Measurements from ENCODE around the gene UBE2J1. TPM values are rescaled to one million over a fixed set of nuclear protein-coding genes. Genes with fewer than 3 reads are reported as not detected.
A peak's percentile ranks its signal among the peaks of the same experiment; 100 is the strongest.
"Not testable (repeated sequence)": the region's sequence is repeated elsewhere in the genome, so short reads cannot be mapped to it uniquely, and the experiment has no call there.

The UBE2J1 gene
- polyA plus RNA-seq, 2 donors, result 17.3 to 19.4 TPM

DNA sequence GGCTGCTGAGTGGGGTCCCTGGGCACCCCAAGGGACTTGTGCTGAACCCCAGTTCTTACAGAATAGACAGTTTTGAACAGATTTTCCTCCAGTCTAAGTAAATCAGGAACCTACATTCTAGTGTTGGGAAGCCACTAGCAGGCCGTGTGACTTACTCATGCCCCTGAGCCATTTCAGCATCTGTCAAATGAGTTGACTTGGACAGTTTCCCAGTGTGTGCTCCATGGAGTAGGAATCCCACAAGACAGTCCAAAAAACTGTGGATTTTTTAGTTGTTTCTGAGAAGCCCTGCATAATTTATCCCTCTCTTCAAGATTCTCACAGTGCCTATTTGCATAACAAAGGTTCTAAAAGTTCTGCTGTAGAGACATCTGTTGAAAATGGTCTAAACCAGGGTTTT lies 39.5 kb downstream of the UBE2J1 start:
- Histone ChIP-seq H3K4me3 (ENCODE audit: low read depth in 1 of 2, low read length in 2 of 2) (no peak overlapping the region), H3K36me3 (ENCODE audit: control insufficient read depth in 2 of 2, insufficient read depth in 2 of 2, low read length in 1 of 2) (peaks cover 0 to 3% of the 10 kb centered on the region in 2 donors), H3K9me3 (ENCODE audit: control insufficient read depth in 2 of 2, insufficient read depth in 1 of 2, low read depth in 1 of 2, low read length in 1 of 2) (no peaks in the 10 kb centered on the region), H3K27ac (ENCODE audit: low read depth in 2 of 2, low read length in 1 of 2) (peak overlapping the region in 1 of 2 donors; percentile 14), H3K27me3 (ENCODE audit: control insufficient read depth in 1 of 2, insufficient read depth in 2 of 2, low read length in 2 of 2) (no peaks in the 10 kb centered on the region), H3K4me1 (ENCODE audit: control insufficient read depth in 2 of 2, insufficient read depth in 2 of 2, low read length in 1 of 2) (peaks cover 4 to 8% of the 10 kb centered on the region in 2 donors)
- WGBS, 2 donors, result 16 to 23% methylated on average over 1 of the region's 1 CpG

GRCh38 chr6:89311853-89312531 lies 40.5 kb downstream of the UBE2J1 start:
- peaks cover 0 to 3% of the 10 kb centered on the region in 2 donors for H3K36me3 ChIP-seq (ENCODE audit: control insufficient read depth in 2 of 2, insufficient read depth in 2 of 2, low read length in 1 of 2)
- peak overlapping the region; percentile 11 to 53 for H3K27ac ChIP-seq (ENCODE audit: low read depth in 2 of 2, low read length in 1 of 2)
- no peaks in the 10 kb centered on the region for H3K27me3 ChIP-seq (ENCODE audit: control insufficient read depth in 1 of 2, insufficient read depth in 2 of 2, low read length in 2 of 2)
- peaks cover 4 to 8% of the 10 kb centered on the region in 2 donors for H3K4me1 ChIP-seq (ENCODE audit: control insufficient read depth in 2 of 2, insufficient read depth in 2 of 2, low read length in 1 of 2)
- H3K4me3 ChIP-seq (ENCODE audit: low read depth in 1 of 2, low read length in 2 of 2), result no peak overlapping the region
- no peaks in the 10 kb centered on the region for H3K9me3 ChIP-seq (ENCODE audit: control insufficient read depth in 2 of 2, insufficient read depth in 1 of 2, low read depth in 1 of 2, low read length in 1 of 2)
- WGBS, 2 donors, result 30 to 31% methylated on average over 9 of the region's 9 CpGs

- Histone ChIP-seq H3K27ac (ENCODE audit: low read depth in 2 of 2, low read length in 1 of 2) (peak overlapping the region in 1 of 2 donors; percentile 11), H3K4me3 (ENCODE audit: low read depth in 1 of 2, low read length in 2 of 2) (no peak overlapping the region), H3K4me1 (ENCODE audit: control insufficient read depth in 2 of 2, insufficient read depth in 2 of 2, low read length in 1 of 2) (peaks cover 4 to 8% of the 10 kb centered on the region in 2 donors), H3K36me3 (ENCODE audit: control insufficient read depth in 2 of 2, insufficient read depth in 2 of 2, low read length in 1 of 2) (peaks cover 0 to 3% of the 10 kb centered on the region in 2 donors), H3K27me3 (ENCODE audit: control insufficient read depth in 1 of 2, insufficient read depth in 2 of 2, low read length in 2 of 2) (no peaks in the 10 kb centered on the region), H3K9me3 (ENCODE audit: control insufficient read depth in 2 of 2, insufficient read depth in 1 of 2, low read depth in 1 of 2, low read length in 1 of 2) (no peaks in the 10 kb centered on the region)
- 27 to 29% methylated on average over 4 to 5 of the region's 5 CpGs for WGBS, 2 donors
These were observed 41.0 kb downstream of the UBE2J1 start for GRCh38 chr6:89311530-89311852.

DNA sequence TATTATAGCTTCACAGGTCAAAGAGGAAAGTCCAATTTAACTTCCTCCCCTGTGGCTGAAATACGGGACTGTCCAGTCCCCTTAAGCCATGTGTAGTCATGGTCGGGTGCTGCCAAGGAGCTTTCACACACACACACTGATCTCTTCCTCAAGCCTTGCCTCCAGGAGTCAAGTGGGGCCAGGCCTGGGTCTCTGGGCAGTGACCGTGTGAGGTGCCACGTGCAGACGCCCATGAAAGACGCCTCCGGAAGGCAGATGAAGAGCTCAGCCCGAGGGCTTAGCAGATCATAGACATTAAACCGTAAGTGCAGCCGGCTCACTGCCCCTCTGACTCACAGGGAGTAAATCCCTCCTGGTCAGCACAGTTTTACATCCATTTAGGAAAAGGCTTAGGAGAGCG lies 41.6 kb downstream of the UBE2J1 start:
- WGBS, 2 donors, result 45 to 59% methylated on average over 11 of the region's 11 CpGs
- H3K27ac ChIP-seq (ENCODE audit: low read depth in 2 of 2, low read length in 1 of 2), result no peak overlapping the region
- H3K36me3 ChIP-seq (ENCODE audit: control insufficient read depth in 2 of 2, insufficient read depth in 2 of 2, low read length in 1 of 2), result peaks cover 0 to 3% of the 10 kb centered on the region in 2 donors
- H3K4me3 ChIP-seq (ENCODE audit: low read depth in 1 of 2, low read length in 2 of 2), result no peak overlapping the region
- H3K27me3 ChIP-seq (ENCODE audit: control insufficient read depth in 1 of 2, insufficient read depth in 2 of 2, low read length in 2 of 2), result no peaks in the 10 kb centered on the region
- H3K4me1 ChIP-seq (ENCODE audit: control insufficient read depth in 2 of 2, insufficient read depth in 2 of 2, low read length in 1 of 2), result peaks cover 4 to 8% of the 10 kb centered on the region in 2 donors
- no peaks in the 10 kb centered on the region for H3K9me3 ChIP-seq (ENCODE audit: control insufficient read depth in 2 of 2, insufficient read depth in 1 of 2, low read depth in 1 of 2, low read length in 1 of 2)

DNA sequence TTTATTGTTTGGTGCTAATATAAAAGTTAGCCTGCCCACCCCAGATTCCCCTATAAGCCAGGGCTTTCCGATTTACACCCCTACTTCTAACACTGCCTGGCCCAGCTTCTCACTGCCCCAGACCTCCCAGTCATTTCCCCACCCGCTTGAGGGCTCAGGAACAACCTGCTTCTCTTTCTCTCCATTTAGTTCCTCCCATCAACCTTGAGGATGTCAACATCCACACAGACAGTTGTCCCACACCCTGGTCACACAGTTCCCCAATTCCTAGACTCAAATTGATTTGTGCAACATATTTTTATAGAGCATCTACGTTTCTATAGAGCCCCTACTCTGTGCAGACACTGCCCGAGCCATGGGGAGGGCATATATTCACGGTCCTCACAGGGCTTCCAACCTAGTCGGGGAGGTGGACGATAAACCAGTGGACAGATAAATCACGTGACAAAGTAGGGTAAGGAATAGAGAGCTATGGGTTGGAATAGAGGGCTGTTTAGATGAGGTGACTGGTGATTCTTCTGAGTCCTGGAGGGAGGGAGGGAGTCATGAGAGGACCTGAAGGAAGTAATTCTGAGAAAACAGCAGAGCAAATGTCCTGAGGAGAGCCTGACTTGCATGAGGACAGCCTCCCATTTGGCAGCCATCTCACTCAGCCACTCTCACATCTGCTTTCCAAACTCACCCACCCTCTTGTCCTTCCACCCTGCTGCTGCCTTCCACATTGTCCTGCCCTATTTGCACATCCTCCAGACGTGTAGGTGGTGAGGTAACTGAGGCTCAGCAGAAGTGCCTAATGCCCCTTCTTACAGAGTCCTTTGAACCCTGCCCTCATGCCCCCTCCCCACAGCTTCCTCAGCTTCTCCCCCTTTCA lies 43.8 kb downstream of the UBE2J1 start:
- no peak overlapping the region for H3K4me3 ChIP-seq (ENCODE audit: low read depth in 1 of 2, low read length in 2 of 2)
- H3K36me3 ChIP-seq (ENCODE audit: control insufficient read depth in 2 of 2, insufficient read depth in 2 of 2, low read length in 1 of 2), result no peaks in the 10 kb centered on the region
- no peak overlapping the region for H3K27ac ChIP-seq (ENCODE audit: low read depth in 2 of 2, low read length in 1 of 2)
- H3K4me1 ChIP-seq (ENCODE audit: control insufficient read depth in 2 of 2, insufficient read depth in 2 of 2, low read length in 1 of 2), result peaks cover 4 to 8% of the 10 kb centered on the region in 2 donors
- 84 to 85% methylated on average over 9 of the region's 9 CpGs for WGBS, 2 donors
- H3K27me3 ChIP-seq (ENCODE audit: control insufficient read depth in 1 of 2, insufficient read depth in 2 of 2, low read length in 2 of 2), result no peaks in the 10 kb centered on the region
- no peaks in the 10 kb centered on the region for H3K9me3 ChIP-seq (ENCODE audit: control insufficient read depth in 2 of 2, insufficient read depth in 1 of 2, low read depth in 1 of 2, low read length in 1 of 2)

DNA sequence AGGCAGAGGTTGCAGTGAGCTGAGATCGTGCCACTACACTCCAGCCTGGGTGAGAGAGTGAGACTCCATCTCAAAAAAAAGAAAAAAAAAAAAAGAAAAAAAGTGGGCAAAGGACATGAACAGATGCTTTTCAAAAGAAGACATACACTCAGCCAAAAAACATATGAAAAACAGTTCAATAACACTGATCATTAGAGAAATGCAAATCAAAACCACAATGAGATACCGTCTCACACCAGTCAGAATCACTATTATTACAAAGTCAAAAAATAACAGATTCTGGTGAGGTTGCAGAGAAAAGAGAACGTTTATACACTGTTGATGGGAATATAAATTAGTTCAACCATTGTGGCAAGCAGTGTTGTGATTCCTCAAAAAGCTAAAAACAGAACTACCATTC lies 48.0 kb downstream of the UBE2J1 start:
- H3K36me3 ChIP-seq (ENCODE audit: control insufficient read depth in 2 of 2, insufficient read depth in 2 of 2, low read length in 1 of 2); H3K4me3 ChIP-seq (ENCODE audit: low read depth in 1 of 2, low read length in 2 of 2); H3K4me1 ChIP-seq (ENCODE audit: control insufficient read depth in 2 of 2, insufficient read depth in 2 of 2, low read length in 1 of 2); H3K27me3 ChIP-seq (ENCODE audit: control insufficient read depth in 1 of 2, insufficient read depth in 2 of 2, low read length in 2 of 2); H3K27ac ChIP-seq (ENCODE audit: low read depth in 2 of 2, low read length in 1 of 2); H3K9me3 ChIP-seq (ENCODE audit: control insufficient read depth in 2 of 2, insufficient read depth in 1 of 2, low read depth in 1 of 2, low read length in 1 of 2): not testable (repeated sequence)
- WGBS, 2 donors, result 86 to 87% methylated on average over 3 of the region's 3 CpGs

- Histone ChIP-seq H3K36me3 (ENCODE audit: control insufficient read depth in 2 of 2, insufficient read depth in 2 of 2, low read length in 1 of 2) (no peaks in the 10 kb centered on the region), H3K27me3 (ENCODE audit: control insufficient read depth in 1 of 2, insufficient read depth in 2 of 2, low read length in 2 of 2) (no peaks in the 10 kb centered on the region), H3K9me3 (ENCODE audit: control insufficient read depth in 2 of 2, insufficient read depth in 1 of 2, low read depth in 1 of 2, low read length in 1 of 2) (peaks cover 0 to 7% of the 10 kb centered on the region in 2 donors), H3K4me1 (ENCODE audit: control insufficient read depth in 2 of 2, insufficient read depth in 2 of 2, low read length in 1 of 2) (peaks cover 0 to 7% of the 10 kb centered on the region in 2 donors), H3K27ac (ENCODE audit: low read depth in 2 of 2, low read length in 1 of 2) (no peak overlapping the region), H3K4me3 (ENCODE audit: low read depth in 1 of 2, low read length in 2 of 2) (no peak overlapping the region)
- 95% methylated on average over 10 of the region's 10 CpGs for WGBS, 2 donors
These were observed 49.6 kb downstream of the UBE2J1 start for GRCh38 chr6:89302936-89303335.

DNA sequence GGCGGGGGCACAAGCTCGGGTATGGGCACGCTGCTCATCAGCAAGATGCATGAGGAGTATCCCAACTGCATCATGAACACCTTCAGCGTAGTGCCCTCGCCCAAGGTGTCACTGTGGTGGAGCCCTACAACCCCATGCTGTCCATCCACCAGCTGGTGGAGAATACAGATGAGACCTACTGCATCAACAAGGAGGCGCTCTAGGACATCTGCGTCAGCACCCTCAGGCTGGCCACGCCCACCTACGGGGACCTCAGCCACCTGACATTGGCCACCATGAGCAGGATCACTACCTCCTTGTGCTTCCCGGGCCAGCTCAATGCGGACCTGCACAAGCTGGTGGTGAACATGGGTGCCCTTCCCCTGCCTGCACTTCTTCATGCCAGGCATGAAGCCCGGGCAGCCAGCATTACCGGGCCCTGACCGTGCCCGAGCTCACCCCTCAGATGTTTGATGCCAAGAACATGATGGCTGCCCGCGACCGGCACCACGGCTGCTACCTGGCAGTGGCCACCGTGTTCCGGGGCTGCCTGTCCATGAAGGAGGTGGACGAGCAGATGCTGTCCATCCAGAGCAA lies 50.2 kb downstream of the UBE2J1 start:
- WGBS, 2 donors, result 90 to 92% methylated on average over 22 of the region's 22 CpGs
- Histone ChIP-seq H3K27ac (ENCODE audit: low read depth in 2 of 2, low read length in 1 of 2) (no peak overlapping the region), H3K4me3 (ENCODE audit: low read depth in 1 of 2, low read length in 2 of 2) (no peak overlapping the region)

GRCh38 chr6:89301586-89302194 lies 50.8 kb downstream of the UBE2J1 start:
- peaks cover 0 to 7% of the 10 kb centered on the region in 2 donors for H3K9me3 ChIP-seq (ENCODE audit: control insufficient read depth in 2 of 2, insufficient read depth in 1 of 2, low read depth in 1 of 2, low read length in 1 of 2)
- no peak overlapping the region for H3K27ac ChIP-seq (ENCODE audit: low read depth in 2 of 2, low read length in 1 of 2)
- no peaks in the 10 kb centered on the region for H3K27me3 ChIP-seq (ENCODE audit: control insufficient read depth in 1 of 2, insufficient read depth in 2 of 2, low read length in 2 of 2)
- peaks cover 0 to 7% of the 10 kb centered on the region in 2 donors for H3K4me1 ChIP-seq (ENCODE audit: control insufficient read depth in 2 of 2, insufficient read depth in 2 of 2, low read length in 1 of 2)
- WGBS, 2 donors, result 91 to 93% methylated on average over 25 of the region's 25 CpGs
- no peak overlapping the region for H3K4me3 ChIP-seq (ENCODE audit: low read depth in 1 of 2, low read length in 2 of 2)
- H3K36me3 ChIP-seq (ENCODE audit: control insufficient read depth in 2 of 2, insufficient read depth in 2 of 2, low read length in 1 of 2), result no peaks in the 10 kb centered on the region

More for the DNA sequence above, 50.2 kb downstream of the UBE2J1 start:
- H3K4me1 ChIP-seq (ENCODE audit: control insufficient read depth in 2 of 2, insufficient read depth in 2 of 2, low read length in 1 of 2), result peaks cover 0 to 7% of the 10 kb centered on the region in 2 donors
- no peaks in the 10 kb centered on the region for H3K27me3 ChIP-seq (ENCODE audit: control insufficient read depth in 1 of 2, insufficient read depth in 2 of 2, low read length in 2 of 2)
- H3K9me3 ChIP-seq (ENCODE audit: control insufficient read depth in 2 of 2, insufficient read depth in 1 of 2, low read depth in 1 of 2, low read length in 1 of 2), result peaks cover 0 to 7% of the 10 kb centered on the region in 2 donors
- no peaks in the 10 kb centered on the region for H3K36me3 ChIP-seq (ENCODE audit: control insufficient read depth in 2 of 2, insufficient read depth in 2 of 2, low read length in 1 of 2)
